Astrocyte (in vitro differentiated cells and primary cell): ENCODE measurements around the gene CPLX1.
A peak's percentile ranks its signal among the peaks of the same experiment; 100 is the strongest.

ENCODE experiments used
- EZH2 ChIP-seq: IDR thresholded peaks from 2 replicates; pipeline ENCODE4 v1.6.1; 2012; ENCODE audit warnings: mild to moderate bottlenecking, low read length, inconsistent platforms; ENCODE audit not compliant: insufficient read depth
- TF ChIP-seq, protein P1 (sequence below): IDR thresholded peaks from 2 replicates; pipeline ENCODE4 v1.5.1; 2011; ENCODE audit warnings: low read depth, mild to moderate bottlenecking, inconsistent platforms, low read length, moderate library complexity; ENCODE audit not compliant: insufficient read depth

DNA sequence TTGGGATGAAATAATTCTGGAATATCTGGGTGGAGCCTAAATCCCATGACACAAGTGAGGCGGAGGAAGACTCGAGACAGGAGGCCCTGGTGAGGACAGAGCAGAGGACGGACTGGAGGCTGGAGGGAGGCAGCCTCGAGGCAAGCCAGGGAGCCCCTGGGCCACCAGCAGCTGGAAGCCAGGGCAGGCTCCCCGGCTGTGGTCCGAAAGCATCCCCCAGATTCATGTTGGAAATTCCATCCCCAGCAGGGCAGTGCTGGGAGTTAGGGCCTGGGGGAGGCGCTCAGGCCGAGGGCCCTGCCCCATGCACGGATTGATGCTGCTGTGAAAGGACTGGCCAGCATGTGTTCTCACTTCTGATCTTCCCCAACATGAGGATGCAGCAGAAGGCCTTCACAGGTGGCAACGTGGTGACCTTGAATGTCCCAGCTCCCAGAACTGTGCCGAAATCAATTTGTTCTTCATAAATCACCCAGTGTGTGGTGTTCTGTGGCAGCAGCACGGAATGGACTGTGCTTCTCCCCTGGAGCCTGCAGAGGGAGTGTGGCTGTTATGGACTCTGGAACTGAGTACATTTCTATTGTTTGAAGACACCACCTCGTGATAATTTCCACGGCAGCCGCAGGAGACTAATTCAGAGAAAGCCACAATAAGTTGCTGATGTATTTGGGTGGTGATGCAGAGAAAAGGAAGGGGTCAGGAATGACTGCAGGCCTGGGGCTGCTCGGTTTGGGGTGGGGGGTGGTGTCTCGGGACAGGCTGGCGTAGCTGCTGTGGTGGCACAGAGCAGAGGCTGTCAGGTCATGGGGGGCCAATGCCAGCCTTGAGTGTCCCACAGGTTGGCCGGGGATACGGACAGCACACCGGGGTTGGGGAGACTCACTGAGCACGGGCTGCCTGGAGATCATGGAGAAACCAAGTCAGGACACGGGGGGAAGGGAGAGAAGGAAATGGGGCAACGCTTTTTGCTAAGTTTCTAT is 63.4 kb downstream of the CPLX1 start:
- TF ChIP-seq, protein P1, sequence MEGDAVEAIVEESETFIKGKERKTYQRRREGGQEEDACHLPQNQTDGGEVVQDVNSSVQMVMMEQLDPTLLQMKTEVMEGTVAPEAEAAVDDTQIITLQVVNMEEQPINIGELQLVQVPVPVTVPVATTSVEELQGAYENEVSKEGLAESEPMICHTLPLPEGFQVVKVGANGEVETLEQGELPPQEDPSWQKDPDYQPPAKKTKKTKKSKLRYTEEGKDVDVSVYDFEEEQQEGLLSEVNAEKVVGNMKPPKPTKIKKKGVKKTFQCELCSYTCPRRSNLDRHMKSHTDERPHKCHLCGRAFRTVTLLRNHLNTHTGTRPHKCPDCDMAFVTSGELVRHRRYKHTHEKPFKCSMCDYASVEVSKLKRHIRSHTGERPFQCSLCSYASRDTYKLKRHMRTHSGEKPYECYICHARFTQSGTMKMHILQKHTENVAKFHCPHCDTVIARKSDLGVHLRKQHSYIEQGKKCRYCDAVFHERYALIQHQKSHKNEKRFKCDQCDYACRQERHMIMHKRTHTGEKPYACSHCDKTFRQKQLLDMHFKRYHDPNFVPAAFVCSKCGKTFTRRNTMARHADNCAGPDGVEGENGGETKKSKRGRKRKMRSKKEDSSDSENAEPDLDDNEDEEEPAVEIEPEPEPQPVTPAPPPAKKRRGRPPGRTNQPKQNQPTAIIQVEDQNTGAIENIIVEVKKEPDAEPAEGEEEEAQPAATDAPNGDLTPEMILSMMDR, result peak; percentile 33
- TF ChIP-seq EZH2, result no peak
